NT2/D1 (cell line): Measurements from ENCODE around the gene ARHGAP30.

Experiments used
- YY1 ChIP-seq: IDR thresholded peaks from 2 replicates; pipeline ENCODE4 v1.6.1; 2011; ENCODE audit not compliant: insufficient read length, insufficient read depth
- ZNF274 ChIP-seq: IDR thresholded peaks from 2 replicates; pipeline ENCODE4 v1.6.1; 2011; ENCODE audit warnings: mild to moderate bottlenecking, low read depth, low read length

- TF ChIP-seq YY1 (no peak), ZNF274 (no peak)
Measured at GRCh38 chr1:161081519-161081918, 11.8 kb upstream of the ARHGAP30 start.
